ENCODE data around the gene TMEM202. TPM values are rescaled to one million over a fixed set of nuclear protein-coding genes. Genes with fewer than 3 reads are reported as not detected.

Gene TMEM202
- total and polyA plus RNA-seq, 2 of the 13 experiments (the other 11 are each of a cell fraction or from before 2014, with no cell fraction given) = not detected

DNA sequence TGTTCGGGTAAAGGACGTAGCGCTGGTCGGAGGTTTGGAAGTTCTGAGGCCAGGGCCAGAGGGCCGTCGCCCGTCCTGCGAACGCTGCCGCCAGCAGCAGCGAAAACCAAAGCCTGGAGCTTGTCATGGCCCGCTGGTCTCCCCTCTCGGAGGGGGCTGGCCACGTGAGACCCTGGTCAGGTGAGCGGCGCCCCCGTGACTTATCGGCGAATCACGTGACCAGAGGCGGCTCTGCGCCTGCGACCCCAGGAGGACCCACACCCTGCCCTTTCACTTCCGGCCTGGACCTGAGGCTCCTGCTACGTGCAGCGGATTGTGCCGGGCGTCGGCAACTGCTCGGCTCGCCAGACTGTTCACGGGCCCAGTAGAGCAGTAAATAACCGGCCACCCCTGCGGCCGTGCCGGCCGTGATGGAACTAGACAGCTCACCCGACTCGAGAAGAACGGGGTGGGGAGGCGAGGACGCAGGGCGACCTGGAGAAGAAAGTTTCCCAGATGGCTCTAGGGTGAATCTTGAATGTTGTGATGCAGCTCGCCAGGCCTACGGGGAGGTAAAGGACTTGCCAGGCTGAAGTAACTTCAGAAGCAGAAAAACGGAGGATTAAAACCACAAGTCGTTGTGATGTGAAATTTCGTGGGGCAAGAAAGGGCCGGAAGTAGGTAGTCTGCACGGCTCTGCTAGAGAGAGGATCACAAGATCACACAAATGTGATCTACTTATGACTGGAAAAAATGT lies 22.1 kb upstream of the TMEM202 start, which contains the start of gene HEXA (continued):
- TF ChIP-seq ZNF446 (CRISPR knock-in tag; IDR thresholded peaks at IDR 0.05) (no peak; the same call in 1 of the 2 replicates), HNF4A (CRISPR knock-in tag; IDR thresholded peaks at IDR 0.05) (peak; percentile 61), SNAI1 (CRISPR knock-in tag; IDR thresholded peaks at IDR 0.05; ENCODE audit: borderline replicate concordance) (no peak), ZNF720 (CRISPR knock-in tag; IDR thresholded peaks at IDR 0.05) (peak; percentile 54; the same call in 1 of the 2 replicates), GZF1 (CRISPR knock-in tag; IDR thresholded peaks at IDR 0.05) (no peak), ZZZ3 (CRISPR knock-in tag; IDR thresholded peaks at IDR 0.05; ENCODE audit: borderline replicate concordance) (peak; percentile 99), ZNF383 (CRISPR knock-in tag; IDR thresholded peaks at IDR 0.05; ENCODE audit: borderline replicate concordance) (no peak), MEIS2 (CRISPR knock-in tag; IDR thresholded peaks at IDR 0.05) (peak; percentile 87; the same call in 1 of the 2 replicates), BCL6 (CRISPR knock-in tag; IDR thresholded peaks at IDR 0.05) (peak; percentile 51; the same call in 1 of the 2 replicates), ZNF138 (CRISPR knock-in tag; IDR thresholded peaks at IDR 0.05; ENCODE audit: low read depth) (peak; percentile 49; the same call in 1 of the 2 replicates), ZNF331 (CRISPR knock-in tag; IDR thresholded peaks at IDR 0.05) (peak; percentile 93), HDAC6 (IDR thresholded peaks at IDR 0.05; ENCODE audit: low read depth, low read length) (no peak), ZNF354B (CRISPR knock-in tag; IDR thresholded peaks at IDR 0.05) (no peak), MIER3 (CRISPR knock-in tag; IDR thresholded peaks at IDR 0.05; ENCODE audit: borderline replicate concordance) (peak; percentile 94; the same call in 1 of the 2 replicates), SRY (CRISPR knock-in tag; IDR thresholded peaks at IDR 0.05) (peak; percentile 96; the same call in 1 of the 2 replicates), NBN (conservative IDR thresholded peaks at IDR 0.05) (no peak), ZKSCAN5 (CRISPR knock-in tag; IDR thresholded peaks at IDR 0.05) (no peak)
- TF ChIP-seq, protein P1, sequence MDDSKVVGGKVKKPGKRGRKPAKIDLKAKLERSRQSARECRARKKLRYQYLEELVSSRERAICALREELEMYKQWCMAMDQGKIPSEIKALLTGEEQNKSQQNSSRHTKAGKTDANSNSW (CRISPR knock-in tag; IDR thresholded peaks at IDR 0.05; ENCODE audit: borderline replicate concordance) = peak; percentile 79; the same call in 1 of the 2 replicates
- TF ChIP-seq, protein P2, sequence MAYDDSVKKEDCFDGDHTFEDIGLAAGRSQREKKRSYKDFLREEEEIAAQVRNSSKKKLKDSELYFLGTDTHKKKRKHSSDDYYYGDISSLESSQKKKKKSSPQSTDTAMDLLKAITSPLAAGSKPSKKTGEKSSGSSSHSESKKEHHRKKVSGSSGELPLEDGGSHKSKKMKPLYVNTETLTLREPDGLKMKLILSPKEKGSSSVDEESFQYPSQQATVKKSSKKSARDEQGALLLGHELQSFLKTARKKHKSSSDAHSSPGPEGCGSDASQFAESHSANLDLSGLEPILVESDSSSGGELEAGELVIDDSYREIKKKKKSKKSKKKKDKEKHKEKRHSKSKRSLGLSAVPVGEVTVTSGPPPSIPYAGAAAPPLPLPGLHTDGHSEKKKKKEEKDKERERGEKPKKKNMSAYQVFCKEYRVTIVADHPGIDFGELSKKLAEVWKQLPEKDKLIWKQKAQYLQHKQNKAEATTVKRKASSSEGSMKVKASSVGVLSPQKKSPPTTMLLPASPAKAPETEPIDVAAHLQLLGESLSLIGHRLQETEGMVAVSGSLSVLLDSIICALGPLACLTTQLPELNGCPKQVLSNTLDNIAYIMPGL (CRISPR knock-in tag; IDR thresholded peaks at IDR 0.05; ENCODE audit: borderline replicate concordance in 1 of 2, low read depth in 1 of 2) = peak; percentile 76 to 87
- TF ChIP-seq, protein P3, sequence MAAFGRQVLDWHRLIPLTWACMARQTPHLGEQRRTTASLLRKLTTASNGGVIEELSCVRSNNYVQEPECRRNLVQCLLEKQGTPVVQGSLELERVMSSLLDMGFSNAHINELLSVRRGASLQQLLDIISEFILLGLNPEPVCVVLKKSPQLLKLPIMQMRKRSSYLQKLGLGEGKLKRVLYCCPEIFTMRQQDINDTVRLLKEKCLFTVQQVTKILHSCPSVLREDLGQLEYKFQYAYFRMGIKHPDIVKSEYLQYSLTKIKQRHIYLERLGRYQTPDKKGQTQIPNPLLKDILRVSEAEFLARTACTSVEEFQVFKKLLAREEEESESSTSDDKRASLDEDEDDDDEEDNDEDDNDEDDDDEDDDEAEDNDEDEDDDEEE (CRISPR knock-in tag; IDR thresholded peaks at IDR 0.05) = no peak; the same call in 1 of the 2 replicates
- TF ChIP-seq, protein P4, sequence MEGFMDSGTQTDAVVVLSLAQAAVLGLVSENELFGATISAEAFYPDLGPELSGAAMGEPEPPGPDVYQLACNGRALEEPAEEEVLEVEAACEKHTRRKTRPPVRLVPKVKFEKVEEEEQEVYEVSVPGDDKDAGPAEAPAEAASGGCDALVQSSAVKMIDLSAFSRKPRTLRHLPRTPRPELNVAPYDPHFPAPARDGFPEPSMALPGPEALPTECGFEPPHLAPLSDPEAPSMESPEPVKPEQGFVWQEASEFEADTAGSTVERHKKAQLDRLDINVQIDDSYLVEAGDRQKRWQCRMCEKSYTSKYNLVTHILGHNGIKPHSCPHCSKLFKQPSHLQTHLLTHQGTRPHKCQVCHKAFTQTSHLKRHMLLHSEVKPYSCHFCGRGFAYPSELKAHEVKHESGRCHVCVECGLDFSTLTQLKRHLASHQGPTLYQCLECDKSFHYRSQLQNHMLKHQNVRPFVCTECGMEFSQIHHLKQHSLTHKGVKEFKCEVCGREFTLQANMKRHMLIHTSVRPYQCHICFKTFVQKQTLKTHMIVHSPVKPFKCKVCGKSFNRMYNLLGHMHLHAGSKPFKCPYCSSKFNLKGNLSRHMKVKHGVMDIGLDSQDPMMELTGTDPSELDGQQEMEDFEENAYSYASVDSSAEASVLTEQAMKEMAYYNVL (CRISPR knock-in tag; IDR thresholded peaks at IDR 0.05; ENCODE audit: borderline replicate concordance) = no peak
- TF ChIP-seq, protein P5, sequence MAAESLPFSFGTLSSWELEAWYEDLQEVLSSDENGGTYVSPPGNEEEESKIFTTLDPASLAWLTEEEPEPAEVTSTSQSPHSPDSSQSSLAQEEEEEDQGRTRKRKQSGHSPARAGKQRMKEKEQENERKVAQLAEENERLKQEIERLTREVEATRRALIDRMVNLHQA (CRISPR knock-in tag; IDR thresholded peaks at IDR 0.05) = no peak
- TF ChIP-seq, protein P6, sequence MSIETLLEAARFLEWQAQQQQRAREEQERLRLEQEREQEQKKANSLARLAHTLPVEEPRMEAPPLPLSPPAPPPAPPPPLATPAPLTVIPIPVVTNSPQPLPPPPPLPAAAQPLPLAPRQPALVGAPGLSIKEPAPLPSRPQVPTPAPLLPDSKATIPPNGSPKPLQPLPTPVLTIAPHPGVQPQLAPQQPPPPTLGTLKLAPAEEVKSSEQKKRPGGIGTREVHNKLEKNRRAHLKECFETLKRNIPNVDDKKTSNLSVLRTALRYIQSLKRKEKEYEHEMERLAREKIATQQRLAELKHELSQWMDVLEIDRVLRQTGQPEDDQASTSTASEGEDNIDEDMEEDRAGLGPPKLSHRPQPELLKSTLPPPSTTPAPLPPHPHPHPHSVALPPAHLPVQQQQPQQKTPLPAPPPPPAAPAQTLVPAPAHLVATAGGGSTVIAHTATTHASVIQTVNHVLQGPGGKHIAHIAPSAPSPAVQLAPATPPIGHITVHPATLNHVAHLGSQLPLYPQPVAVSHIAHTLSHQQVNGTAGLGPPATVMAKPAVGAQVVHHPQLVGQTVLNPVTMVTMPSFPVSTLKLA (IDR thresholded peaks at IDR 0.05) = peak; percentile 97

Measured in HepG2 (cell line).